GM19397 (cell line): Measurements from ENCODE around the gene CDX1.

Source experiments
- ATAC-seq: cut with Tn5 transposase; IDR thresholded peaks from one replicate; pipeline ENCODE4 v1.9.1; 2021; ENCODE audit warnings: mild to moderate bottlenecking, moderate library complexity; ENCODE audit not compliant: unreplicated experiment

The CDX1 gene

DNA sequence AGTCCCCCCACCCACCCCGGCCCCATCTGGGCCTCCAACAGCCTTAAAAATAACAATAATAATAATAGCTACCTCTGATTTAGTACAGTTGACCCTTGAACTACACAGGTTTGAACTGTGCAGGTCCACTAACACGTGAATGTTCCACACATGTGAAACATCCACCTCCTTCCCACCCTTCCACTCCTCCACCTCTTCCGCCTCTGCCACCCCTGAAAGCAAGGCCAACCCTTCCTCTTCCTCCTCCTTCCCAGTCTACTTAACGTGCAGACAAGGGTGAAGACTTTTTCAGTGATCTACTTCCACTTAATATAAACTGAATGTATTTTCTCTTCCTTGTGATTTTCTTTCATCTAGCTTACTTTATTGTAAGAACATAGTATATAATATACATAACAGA, 21.7 kb upstream of the CDX1 start:
- no peak for ATAC-seq

DNA sequence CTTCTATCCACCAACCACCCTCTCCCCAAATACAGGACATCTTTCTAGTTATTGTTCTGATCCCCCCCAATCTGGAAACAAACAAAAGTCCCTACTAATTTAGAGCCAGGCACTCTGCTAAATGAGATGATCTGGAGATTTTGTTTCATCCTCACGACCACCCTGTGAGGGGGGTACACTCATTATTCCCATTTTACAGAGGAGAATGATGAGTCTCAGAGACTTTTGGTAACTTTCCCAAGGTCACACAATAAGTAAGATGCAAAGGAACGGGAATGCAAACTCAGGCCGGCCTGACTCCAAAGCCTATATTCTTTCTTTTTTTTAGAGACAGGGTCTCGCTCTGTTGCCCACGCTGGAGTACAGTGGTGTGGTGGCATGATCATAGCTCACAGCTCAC, 20.3 kb upstream of the CDX1 start:
- ATAC-seq = no peak

DNA sequence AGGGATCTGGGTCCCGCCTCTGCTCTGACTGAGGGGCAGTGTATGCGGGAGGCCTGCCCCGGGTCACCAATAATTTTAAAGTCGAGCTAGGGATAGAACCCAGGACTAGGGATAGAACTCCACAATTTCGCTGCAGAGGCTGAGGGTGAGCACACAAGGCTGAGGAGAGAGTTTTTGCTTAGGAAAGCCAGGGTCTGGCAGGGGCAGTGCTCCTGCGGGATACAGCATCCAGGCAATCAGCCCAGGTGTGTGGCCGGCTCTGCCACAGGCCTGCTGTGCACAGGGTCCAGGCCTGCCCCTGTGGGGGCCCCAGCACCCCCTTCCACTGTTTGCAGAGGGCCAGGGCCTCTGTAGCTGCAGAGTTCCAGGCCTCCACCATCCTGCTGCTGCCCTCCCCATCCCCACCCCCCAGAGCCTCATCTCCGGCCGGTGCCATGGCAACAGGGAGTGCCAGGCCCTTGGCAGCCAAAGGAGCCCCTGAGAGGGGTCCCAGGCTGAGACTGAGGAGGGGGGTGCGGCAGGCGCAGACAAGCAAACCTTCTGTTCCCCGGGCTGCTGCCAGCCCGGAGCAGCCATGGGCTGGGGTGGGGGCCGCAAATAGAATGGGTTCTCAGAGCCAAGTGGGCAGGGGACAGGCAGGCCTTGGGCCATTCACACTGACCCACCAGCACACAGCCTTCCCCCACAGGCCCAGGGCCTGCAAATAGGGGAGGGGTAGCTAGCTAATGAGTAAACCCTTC, 19.5 kb upstream of the CDX1 start:
- no peak for ATAC-seq

DNA sequence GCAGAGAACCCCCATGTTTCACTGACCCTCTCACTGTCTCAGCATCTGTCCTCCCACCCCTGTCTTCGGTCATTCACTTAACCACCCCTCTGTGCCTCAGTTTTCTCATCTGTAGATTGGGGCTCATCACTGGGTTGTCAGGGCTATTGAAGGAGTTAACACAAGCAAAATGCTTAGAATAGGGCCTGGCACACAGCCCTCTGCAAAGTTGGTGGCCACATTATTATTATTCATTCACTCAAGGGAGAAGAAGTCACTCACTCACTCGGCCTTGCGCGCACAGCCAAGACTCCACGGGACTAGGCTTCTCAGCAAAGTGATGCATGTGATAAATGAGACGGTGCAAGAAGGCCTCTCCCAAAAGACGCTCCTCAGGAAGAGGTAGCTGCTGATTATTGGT, 18.9 kb upstream of the CDX1 start:
- ATAC-seq = no peak

DNA sequence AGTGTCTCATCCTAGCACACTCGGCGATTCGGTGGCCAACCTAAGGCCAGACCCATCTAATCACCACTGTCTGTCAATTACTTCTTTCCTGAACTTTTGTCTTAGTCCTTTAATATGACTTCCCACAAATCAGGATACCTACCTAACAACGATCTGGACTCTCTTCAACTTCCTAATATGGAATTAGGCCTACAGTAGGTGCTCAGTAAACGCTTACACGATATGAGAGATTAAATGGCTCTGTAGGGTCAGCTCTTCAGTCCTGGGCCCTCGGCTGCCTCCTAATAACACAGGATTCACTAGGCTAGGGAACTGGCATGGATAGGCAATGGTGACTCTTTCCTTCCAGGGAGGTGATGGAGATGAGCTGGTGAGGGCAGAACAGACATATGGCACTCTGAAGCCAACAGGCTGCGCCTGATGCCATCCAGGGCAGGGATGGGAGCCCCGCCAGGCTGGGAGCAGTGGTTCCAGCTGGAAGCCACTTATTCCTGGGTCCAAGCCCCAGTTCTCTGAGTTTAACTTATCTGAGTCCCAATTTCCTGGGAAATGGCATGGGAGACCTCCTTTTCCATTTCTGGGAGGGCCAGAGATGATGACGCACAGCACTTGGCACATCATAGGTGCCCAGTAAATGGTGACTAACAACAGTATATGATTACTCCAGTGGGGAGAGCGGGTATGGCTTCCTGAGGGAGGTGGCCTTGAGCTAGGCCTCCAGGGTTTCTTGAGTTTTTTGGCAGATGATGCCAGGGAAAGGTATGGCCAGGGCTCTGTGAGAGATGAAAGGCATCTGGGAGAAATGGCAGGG, 18.3 kb upstream of the CDX1 start:
- no peak for ATAC-seq

DNA sequence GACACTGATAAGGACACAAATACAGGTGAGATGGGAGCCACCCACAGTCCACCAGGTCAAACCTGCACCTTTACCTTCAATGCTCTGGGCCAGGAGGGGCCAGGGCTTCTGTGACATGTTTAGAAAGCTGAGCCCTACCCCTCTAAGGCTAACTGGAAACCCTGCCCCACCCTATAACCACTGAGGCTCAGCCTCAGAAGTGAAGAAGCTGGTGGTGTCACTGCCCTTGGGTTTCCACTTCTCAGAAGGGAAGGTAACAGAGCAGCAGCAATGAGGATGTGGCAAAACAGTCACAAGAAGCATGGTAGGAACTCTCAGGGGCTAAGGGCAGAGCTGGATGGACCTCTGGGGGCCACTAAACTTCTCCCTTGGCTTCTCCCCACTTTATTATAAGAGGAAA, 17.0 kb upstream of the CDX1 start:
- ATAC-seq = no peak

DNA sequence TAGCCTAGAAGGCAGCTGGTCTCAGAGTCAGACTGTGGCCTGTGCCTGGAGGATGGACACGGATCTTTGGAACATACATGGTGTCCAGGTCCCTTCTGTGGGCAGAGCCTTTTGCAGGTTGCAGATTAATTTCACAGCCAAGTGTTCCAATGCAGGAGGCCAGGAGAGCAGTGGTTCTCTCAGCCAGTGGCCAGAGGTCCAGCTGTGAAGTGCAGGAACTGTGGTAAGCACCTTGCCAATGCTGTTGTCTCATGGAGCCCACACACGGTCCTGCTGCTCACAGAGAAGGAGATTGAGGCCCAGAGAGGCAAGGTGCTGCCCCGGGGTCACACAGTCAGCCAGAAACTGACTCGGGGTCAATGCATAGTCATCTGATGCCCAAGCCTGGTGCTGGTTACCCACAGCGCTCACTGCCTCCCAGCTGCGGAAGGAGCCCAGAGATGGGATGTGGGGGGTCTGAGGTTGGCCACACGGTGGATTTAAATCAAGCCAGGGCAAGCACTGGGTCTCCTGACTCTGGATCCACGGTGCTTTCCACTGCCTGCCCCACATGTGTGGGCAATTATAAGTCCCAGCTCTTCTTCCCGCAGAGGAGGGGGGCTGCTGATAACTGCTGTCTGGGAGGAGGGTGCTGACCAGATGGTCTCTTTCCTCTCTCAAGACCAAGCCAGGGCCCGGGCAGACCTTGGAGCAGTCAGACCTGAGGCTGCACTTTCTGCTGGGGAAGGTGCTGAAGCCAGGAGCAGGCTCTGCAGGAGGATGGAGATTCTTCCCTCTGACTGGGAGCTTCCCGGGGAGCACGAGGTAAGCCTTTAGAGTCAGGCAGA, 13.7 kb upstream of the CDX1 start:
- no peak for ATAC-seq

DNA sequence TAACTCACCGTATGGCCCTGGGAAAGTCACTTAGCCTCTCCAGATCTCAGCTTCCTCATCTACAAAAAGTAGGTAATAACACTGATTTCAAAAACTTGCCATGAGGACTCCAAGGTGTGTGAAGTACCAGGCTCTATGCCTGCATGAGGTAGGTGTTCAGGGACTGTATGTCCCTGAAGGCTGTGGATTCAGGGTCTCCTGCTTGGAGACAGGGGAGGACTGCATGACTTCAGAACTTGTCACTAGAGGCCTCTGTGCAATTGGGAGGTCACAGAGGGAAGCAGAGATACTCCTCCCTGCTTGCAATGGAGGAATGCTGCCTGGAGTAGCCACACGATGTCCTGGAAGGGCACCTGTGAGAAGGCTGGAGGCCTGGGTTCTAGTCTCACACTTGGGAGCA, 13.1 kb upstream of the CDX1 start:
- ATAC-seq = no peak

DNA sequence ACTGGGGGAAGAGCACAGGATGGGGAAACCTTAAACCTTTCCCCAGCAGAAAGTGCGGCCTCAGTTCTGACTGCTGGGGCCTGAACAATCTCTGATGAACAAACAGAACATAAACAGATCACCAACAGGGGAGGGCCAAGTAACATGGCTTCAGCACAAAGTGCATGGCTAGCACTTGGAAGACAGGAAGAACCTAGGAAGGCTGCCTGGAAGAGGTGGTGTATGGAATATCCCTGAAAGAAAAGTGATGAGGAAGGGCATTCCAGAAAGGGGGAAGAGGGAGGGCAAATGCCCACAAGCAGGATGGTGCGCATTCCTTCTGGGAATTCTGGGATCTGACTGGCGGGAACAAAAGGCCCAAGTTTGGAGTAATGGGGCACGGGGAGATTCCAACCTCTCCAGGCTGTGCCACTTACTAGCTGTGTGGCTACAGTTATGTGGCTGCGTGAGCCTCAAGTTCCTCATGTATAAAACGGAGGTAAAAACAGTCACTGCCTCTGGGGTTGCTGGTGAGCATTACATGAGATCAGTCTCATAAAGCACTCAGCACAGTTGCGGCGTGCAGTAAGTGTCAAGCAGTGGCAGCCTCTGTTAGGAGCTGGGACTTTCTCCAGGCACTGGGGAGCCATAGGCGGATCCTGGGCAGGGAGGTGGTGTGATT, 12.5 kb upstream of the CDX1 start:
- no peak for ATAC-seq

DNA sequence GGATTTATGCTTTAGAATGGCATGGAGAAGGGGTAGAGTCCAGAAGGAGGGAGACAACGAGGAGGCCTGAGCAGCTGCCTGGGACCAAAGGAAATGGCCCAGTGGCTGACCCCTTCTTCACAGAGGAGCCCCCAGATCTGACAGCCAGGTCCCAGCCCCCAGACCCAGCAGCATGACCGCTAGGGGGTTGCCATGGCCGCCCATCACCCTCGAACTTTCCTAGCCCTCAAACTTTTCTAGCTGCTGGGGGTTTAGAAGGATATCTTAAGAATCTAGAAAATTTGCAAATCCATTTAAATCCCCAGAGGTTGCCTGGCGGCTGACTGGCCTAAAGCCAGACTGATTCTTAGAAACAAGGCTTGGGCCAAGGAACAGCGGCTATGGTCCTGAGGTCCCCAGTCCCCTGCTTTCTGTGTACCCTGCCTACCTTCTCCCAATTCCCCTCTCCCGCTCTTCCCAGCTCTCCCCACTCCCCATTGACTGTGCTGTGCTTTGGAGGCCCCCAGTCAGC, 11.9 kb upstream of the CDX1 start:
- ATAC-seq = no peak

DNA sequence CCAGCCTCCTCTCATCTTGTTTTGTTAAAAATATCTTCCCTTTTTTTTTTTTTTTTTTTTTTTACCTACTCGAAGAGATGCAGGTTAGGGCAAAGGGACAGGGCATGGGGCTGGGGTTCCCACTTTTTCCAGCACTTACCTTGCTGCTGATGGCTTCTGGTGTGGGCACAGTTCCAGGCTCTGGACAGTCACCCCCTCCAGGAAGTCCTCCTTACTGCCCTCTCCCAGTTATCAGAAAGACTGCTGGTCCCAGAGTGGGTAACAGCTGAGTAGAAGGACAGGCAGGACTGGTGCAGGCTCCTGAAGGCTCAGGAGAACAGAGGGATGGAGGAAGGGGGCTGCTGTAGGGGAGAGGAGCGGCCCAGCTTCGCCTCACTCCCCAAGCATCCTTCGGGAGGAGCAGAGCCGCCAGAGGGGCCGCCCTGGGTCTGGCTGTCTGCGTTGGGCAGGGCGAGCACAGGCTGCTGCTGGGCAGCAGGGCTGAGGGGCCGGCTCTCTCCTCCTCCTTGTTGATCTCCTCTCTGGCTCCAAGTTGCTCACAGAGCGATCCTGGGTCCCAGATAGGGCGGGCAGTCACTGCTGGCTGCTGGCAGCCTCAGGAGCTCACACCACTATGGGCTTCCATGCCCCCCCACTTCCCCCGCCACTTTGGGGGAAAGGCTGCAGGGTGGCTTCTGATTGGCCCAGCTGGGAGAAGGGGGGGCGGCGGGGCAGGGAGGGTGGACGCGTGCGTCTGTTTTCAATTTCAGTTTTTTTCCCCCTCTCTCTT, 11.1 kb upstream of the CDX1 start, which contains the start of gene PDGFRB:
Gene PDGFRB, minus strand, starts transcription at position 588 of the 769 bp plus-strand sequence. CDS start 18,798 bp downstream, outside the sequence.
- ATAC-seq = peak; percentile 66

DNA sequence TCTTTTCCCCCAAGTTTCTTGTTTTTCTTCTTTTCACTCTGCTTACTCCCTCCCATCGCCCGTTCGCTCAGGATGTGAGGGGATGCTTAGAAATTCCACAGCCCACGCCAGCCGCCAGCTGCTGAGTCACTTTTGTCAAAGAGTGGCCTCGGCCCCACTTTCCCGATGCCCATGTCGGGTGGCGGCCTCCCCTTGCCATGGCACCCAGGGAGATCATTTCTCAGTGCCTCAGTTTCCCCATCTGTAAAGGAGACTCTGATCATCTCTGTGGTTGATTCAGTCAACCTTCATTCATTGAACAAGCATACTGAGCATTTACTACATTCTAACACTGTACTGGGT, 10.6 kb upstream of the CDX1 start:
- ATAC-seq = peak; percentile 7

DNA sequence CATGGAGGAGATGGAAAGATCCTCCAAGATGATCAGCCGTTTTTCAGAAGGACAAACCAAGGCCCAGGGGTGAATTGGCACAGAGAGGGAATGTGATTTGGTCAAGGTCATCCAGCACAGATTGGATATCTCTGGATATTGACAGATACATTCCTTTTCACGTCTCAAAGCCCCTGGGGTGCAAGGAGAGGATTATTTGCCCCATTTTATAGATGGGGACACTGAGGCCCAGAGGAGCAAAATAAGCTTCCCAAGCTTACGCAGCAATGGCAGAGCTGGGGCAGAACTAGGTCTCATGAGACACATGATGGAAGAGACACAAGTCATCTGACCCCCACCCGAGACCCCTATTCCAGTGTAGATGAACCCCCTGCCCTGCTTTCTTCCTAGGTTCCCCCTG, 10.0 kb upstream of the CDX1 start:
- no peak for ATAC-seq

DNA sequence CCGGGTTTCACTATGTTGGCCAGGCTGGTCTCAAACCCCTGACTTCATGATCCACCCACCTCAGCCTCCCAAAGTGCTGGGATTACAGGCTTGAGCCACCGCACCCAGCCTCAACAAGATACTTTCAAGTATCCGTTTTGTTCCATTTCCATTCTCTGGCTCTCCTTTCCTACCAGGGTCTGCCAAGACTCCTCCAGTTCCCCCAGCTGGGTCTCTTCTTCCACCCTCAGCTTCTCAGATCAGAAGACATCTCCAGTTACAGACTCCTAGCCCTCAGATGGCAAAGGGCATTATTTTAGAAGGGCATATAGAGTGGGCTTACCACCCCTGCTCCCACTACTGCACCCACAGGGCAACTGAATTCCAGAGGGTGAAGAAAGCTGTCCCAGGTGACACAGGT, 9.4 kb upstream of the CDX1 start:
- no peak for ATAC-seq

DNA sequence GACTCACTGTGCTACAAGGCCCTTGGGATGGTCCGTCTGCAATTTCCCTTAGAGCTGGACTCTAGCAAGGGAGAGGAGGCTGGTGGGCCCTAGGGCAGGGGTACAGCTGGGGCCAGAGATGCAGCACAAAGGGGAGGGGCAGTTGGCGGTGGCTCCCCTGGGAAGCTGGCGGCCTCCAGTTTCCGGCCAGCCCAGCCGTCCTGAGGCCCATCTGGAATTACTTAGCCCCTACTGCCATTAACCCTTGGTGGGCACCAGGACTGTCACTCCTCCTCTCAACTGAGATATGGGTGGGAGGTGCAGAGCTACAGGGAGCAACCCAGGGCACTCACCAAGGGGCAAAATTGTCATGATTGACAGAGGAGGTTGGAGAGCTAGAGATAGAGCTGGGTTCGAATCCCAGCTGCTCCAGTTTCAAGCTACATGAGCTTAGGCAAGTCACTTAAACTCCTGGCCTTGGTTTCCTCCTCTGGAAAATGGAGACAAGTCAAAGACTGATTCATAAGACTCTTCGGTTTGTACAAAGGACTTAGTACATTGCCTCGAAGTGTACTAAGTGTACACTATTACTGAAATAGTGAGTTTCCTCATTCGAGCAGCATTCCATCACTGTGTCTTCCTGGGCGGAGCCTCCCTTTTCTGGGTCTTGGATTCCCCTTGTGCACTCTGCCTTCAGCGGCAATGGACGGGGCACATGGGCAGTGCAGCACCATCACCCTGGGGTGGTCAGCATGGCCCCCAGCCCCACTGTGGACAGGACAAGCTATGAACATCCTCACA, 8.2 kb upstream of the CDX1 start:
- ATAC-seq = no peak

DNA sequence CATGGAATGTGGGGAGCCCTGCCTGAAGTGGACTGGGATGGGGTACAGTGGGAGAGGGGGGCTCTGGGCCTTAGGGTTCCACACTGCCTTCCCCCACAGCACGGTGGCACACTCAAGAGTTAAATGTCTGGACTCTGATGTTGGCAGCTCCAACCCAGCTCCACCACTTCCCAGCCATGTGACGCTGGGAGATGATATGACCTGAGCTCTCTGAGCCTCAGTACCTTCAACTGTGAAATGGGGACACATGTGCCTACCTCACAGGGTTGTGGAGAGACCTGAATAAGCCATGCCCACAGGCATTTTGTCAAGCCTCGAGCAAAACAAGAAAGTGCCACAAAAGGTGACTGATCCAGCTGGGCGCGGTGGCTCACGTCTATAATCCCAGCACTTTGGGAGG, 7.5 kb upstream of the CDX1 start:
- no peak for ATAC-seq

DNA sequence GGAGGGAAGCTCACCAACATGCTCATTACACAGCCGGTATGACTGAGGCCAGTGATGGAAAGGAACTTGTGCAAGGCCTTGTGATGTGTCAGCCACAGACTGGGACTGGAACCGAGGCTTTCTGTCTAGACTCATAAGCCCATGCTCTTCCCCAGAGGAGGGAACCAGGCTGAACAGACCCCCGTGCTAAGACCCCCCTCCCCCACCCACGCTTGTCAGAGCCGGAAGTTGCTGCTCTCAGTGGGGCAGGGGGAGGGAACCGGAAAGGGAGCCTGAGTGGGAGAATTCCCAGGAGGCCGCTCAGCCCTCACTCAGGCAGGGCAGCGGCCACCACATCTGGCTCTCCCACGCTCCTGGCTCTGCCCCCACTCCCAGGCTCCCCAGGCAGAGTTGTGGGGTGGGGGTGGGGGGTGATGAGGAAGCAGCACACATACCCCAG, 6.8 kb upstream of the CDX1 start:
- ATAC-seq = no peak

DNA sequence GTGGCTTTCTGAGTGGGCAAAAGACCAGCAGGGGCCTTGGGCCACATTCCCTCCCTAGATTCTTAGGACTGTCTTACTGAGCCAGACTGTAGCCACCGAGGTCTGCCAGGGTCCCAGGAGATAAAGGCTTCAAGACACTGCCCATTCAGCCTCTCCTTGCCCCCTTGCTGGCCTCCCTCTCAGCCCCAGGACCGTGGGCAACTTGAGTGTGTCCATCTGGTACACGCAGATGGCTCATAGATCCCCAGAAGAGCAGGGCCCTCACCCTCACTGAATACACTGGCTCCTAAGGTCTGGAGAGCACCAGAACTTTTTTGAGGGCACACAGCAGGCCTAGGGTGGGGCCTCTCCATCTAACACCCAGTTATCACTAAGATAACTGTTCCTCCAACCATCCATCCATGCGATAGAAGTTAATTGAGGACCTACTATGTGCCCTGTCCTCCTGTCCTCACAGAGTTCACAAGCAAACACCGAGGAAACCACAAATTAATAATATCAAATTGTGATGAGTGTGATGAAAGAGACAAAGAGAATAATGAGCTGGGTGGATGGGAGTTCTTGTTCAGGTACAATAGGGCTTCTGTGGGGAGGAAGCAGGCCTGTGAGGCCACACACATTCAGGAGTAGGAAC, 6.0 kb upstream of the CDX1 start:
- ATAC-seq = no peak
